ENCODE data around the gene KRTAP10-2.

KRTAP10-2 gene

DNA sequence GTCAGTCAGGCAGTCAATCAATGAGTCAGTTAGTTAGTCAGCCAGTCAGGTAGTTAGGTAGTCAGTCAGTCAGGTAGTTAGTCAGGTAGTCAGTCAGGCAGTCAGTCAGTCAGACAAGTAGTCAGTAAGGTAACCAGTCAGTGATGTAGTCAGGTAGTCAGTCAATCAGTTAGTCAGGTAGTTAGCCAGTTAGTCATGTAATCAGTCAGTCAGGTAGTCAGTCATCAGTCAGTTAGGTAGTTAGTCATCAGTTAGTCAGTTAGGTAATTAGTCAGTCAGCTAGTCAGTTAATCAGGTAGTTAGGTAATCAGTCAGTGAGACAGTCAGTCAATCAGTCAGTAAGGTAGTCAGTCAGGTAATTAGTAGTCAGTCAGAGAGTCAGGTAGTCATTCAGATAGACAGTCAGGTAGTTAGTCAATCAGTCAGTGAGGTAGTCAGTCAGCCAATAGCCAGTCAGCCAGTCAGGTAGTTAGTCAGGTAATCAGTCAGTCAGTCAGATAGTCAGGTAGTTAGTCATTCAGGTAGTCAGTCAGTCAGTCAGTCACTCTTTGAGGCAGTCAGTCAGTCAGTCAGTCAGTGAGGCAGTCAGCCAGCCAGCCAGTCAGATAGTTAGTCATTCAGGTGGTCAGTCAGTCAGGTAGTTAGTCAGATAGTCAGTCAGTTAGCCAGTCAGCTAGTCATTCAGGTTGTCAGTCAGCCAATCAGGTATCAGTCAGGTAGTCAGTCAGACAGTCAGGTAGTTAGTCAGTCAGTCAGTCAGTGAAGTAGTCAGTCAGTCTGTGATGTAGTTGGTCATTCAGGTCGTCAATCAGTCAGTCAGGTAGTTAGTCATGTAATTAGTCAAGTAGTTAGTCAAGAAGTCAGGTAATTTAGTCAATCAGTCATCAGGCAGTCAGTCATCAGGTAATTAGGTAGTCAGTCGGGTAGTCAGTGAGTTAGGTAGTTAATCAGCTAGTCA is 26.6 kb downstream of the KRTAP10-2 start:
- DNase-seq: no peak

DNA sequence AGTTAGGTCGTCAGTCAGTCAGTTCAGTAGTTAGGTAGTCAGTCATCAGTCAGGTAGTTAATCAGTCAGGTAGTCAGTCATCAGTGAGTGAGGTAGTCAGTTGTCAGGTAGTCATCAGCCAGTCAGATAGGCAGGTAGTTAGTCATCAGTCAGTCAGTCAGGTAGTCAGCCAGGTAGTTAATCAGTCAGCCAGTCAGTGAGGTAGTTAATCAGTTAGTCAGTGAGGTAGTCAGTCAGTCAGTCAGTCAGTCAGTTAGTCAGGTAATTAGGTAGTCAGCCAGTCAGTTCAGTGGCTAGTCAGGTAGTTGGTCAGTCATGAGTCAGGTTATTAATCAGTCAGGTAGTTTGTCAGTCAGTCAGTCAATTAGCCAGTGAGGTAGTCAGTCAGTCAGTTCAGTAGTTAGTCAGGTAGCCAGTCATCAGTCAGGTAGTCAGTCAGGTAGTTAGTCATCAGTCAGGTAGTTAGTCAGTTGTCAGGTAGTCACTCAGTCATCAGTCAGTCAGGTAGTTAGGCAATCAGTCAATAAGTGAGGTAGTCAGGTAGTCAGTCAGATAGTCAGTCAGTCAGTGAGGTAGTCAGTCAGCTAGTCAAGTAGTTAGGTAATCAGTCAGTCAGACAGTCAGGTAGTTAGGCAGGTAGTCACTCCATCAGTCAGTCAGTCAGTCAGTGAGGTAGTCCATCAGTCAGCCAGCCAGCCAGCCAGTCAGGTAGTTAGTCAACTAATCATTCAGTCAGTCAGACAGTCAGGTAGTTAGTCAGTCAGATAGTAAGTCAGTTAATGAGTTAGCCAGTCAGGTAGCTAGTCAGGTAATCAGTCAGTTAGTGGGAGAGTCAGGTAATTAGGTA is 27.5 kb downstream of the KRTAP10-2 start:
- no peak for DNase-seq

GRCh38 chr21:44522753-44523204 is 28.5 kb downstream of the KRTAP10-2 start:
- no peak for DNase-seq

DNA sequence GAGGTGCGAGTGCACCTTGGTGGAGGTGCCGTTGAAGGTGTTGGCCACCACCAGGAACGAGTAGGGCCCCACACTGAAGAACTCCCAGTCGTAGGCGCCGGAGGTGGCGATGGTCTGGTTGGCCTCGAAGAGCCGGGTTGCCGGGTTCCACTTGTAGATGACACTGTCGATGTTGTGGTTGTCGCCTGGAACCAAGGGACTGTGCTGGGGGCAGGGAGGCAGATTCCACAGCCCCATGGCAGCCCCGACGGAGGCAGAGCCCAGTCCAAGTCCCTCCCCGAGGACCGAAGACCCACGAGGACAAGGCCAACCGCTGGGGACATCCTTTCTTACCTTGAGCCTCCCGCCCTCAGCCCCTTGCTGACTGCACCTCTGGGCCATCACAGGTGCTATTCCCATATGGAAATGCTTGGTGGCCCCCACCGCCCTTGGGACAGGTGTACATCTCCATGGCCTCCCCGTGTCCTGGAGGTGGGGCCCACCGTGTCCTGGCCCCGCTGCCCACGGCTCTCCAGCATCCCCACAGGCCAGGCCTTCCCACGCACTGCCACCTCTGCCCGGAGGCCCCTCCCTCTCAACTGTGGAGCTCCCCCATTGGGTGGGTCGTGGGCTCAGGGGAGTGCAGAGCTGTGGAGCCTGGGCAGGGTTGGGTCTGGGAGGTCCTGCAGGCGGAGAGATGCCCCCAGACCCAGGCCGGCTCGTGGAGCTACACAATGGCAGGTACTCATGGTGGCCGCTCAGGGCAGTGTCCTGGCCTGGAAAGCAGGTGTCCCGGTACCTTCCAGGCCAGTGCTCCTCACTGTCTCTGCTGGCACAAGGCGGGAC is 29.2 kb downstream of the KRTAP10-2 start:
- DNase-seq: no peak

DNA sequence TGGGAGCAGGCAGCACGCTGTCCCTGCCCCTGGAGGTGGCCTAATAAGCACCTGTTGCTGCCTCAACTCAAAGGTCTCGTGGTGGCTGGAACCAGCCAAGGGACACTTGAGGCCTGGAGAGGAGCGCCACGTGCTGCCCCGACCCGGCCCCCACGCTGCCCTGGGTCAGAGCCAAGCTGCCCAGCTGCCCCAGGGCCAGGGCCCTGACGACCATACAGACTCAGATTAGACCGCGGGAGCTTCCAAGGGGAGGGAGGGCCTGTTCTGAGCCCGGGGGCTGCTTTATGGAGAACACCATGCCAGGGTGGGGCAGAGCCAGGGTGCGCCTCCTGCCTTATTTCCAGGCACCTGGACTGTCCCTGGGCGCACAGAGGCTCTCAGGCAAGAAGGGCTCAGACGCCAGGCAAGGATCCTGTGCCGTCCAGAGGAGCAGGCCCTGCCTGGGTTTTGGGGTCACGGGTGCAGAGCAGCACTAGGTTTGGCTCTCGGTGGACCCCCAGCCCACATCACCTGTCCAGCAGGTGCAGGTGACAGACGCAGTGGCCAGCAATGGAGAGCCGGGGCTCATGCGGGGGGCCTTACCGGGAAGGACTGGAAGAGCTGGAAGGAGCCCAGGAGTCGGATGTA is 29.9 kb downstream of the KRTAP10-2 start:
- DNase-seq: no peak

DNA sequence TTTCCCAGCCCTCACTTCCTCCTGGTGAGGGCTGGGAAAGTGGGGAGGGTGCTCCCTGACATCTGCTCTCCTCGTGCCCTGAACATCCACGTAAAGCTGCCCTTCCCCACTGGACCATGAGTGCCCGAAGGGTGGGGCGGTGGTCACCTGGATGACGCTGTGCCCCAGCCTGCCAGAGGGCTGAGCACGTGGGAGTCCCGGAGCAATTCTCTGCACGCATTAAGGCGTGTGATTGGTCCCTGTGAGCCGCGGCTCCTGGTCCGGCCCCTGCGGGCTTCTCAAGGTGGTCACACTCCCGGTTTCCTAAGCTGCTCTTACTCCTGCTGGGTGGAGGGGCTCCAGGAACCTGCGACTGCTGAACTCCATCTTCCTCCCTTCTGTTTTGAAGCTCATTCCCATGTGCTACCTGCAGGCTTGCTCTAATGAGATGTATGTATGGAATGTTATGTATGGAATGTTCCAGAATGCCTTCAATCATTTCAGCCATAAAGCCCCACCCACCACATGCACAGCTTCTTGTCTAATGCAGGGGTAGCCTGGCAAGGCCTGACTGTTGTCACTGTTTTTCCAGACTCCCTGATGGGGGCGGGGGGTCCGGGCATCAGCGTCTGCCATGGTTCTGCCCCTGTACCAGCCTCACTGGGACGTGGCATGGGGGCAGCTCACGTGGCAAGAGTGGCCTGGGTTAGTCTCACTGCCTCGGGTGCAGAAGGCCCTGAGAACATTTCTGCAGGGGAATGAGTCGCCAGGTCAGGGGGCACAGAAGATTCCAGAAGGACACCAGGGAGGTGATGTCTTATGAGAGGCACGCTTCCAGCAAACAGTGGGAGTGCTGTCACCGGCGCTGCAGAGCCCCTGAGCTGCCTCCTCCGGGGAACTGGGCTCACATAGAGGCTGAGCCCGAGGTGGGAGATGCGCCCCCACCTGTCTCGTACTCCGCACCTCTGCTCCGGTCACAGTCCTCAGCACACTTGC is 30.7 kb downstream of the KRTAP10-2 start:
- no peak for DNase-seq

DNA sequence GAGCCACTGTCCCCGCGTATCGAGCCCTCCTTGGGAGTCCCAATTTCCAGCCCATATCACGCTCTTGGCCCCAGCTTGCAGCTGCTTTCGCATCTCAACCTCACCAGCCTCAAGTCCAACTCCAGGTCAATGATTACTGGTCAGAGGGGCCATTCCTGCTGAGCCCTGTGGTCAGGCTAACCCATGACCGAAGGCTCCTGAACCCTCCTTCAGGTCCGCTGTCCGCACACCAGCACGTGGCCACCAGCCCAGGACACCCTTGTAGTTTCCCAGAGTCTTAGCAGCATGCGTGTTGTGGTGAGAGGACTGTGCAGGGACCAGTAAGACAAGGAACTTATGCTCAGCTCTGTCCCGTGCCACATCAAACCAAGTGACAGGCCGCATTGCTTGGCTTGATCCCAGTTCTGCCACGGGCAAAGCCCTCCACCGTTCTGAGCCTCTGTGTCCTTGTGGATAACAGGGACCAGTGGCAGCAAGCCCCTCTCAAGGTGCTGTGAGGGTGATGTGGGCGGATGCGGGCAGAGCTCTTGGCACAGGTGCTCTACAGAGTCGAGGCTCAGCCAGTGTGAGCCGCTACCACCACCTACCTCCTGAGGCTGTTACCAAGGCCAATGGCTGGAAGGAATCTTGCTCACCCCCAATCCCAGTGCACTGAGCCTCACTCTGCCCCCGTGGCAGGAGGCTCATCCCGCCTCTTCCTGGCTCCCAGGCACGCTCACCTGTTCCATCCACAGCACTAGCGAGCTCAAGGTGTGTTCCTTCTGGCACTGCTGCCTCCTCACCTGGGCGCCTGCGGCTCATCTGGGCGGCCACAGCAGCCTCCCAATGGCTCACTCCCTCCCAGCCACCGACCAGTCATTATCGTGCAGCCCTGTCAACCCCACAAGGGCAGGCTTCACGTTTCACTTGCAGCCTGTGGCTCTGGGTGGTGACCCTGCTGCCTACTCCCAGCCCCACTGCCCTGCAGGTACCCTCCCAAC is 31.7 kb downstream of the KRTAP10-2 start:
- no peak for DNase-seq

GRCh38 chr21:44518686-44519085 is 32.6 kb downstream of the KRTAP10-2 start:
- DNase-seq: no peak

DNA sequence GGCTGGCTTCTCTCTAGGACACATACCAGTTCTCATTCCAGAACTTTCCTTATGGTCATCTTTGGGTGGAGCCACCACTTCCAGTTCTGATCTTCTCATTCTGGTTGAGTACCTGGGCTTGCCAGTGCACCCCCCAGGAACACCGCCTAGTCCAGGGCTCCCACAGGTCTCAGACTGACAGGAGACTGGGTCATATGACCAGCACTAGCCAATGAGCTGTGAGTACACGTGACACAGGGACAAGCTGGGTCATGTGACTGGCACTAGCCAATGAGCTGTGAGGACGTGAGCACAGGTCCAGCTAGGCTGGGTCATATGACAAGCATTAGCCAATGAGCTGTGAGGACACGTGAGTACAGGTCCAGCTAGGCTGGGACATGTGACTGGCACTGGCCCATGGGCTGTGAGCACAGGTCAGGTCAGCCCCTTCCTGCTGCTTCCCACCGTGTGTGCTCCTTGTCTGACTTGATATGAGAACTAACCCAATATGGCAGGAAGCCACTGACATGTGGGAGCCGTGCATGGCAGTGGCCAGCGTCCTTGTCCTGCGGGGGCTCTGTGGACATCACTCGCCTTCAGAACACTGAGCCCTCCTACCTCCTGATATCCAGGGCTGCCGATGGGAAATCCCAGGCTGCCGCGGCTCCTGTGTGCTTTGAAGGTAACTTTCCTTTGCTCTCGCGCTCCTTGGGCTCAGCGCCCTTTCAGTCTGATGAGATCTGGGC is 34.0 kb downstream of the KRTAP10-2 start:
- no peak for DNase-seq

- no peak for DNase-seq
Observed at GRCh38 chr21:44516828-44517174, 34.5 kb downstream of the KRTAP10-2 start.

- DNase-seq: no peak
Observed at GRCh38 chr21:44516342-44516741, 35.0 kb downstream of the KRTAP10-2 start.

DNA sequence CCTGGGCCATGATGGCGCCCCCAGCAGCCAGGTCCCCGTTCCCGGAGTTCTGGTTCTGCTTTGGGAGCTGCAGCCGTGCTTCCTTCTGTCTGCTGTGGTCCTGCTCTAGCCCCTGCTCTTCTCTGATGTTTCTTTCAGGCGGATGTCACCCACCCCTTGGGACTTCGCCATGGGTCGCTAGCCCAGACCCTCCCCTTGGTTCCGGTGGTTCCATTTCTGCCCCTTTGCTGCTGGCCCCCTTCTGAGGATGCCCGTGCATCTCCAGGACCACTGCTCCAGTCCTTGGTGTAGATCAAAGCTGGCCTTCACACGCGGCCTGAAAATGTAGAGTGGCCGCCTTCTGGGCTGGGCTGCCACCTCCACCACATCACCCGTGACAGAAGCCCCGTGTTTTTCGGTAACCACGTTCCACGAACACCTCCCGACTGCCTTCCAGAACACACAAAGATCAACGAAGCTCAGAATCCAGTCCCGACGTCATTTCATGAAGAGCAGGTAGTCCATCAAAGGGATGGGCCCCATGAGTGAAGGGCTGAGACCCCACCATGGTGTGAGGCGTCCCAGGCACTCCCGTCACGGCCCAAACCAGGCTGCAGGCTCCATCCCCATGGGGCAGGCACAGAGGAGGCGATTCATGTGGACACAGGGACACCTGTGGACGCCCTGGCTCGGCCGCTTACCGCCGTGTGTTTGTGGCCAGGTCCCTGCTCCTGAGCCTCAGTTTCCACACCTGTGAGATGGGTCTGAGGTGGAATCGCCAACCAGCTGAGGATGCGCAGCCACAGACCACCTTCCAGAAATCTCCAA is 35.7 kb downstream of the KRTAP10-2 start:
- no peak for DNase-seq

GRCh38 chr21:44514746-44515358 is 36.5 kb downstream of the KRTAP10-2 start:
- no peak for DNase-seq

- no peak for DNase-seq
Observed at GRCh38 chr21:44514218-44514520, 37.1 kb downstream of the KRTAP10-2 start.

- no peak for DNase-seq
Observed at GRCh38 chr21:44513389-44514217, 37.7 kb downstream of the KRTAP10-2 start.

- no peak for DNase-seq
Observed at GRCh38 chr21:44512496-44513388, 38.6 kb downstream of the KRTAP10-2 start.
